ENCODE data around the gene CLDN16. TPM values are rescaled to one million over a fixed set of nuclear protein-coding genes. Genes with fewer than 3 reads are reported as not detected.

The CLDN16 gene
- total RNA-seq, 1 experiment from 2014 or later, result not detected

DNA sequence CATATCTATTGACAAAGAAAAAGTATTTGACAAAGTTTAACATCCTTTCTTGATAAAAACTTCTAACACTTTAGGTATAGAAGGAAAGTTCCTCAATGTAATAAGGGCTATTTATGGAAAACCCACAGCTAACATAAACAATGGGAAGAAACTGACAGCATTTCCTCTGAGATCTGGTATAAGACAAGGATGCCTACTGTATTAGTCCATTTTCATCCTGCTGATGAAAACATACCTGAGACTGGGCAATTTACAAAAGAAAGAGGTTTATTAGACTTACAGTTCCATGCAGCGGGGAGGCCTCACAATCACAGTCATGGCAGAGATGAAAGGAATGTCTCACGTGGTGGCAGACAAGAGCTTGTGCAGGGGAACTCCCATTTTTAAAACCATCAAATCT is 47.9 kb upstream of the CLDN16 start:
- Mint-ChIP-seq H3K9me3 (peaks cover 20% of the 10 kb centered on the region), H3K4me3 (no peak overlapping the region), H3K36me3 (peaks cover 2% of the 10 kb centered on the region; the same call in 1 of the 2 replicates), H3K27me3 (ENCODE audit: low read depth) (no peaks in the 10 kb centered on the region), H3K4me1 (no peaks in the 10 kb centered on the region), H3K27ac (no peak overlapping the region)
- no peak for TF ChIP-seq ZBTB21 (CRISPR knock-in tag; IDR thresholded peaks at IDR 0.05; ENCODE audit: borderline replicate concordance)
- TF ChIP-seq, protein P1, sequence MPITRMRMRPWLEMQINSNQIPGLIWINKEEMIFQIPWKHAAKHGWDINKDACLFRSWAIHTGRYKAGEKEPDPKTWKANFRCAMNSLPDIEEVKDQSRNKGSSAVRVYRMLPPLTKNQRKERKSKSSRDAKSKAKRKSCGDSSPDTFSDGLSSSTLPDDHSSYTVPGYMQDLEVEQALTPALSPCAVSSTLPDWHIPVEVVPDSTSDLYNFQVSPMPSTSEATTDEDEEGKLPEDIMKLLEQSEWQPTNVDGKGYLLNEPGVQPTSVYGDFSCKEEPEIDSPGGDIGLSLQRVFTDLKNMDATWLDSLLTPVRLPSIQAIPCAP (CRISPR knock-in tag; IDR thresholded peaks at IDR 0.05), result no peak
- DNase-seq (ENCODE audit: low spot score) (no peak), ATAC-seq (no peak)
- ChIA-PET POLR2A (no interaction called here), CTCF (no interaction called here)

DNA sequence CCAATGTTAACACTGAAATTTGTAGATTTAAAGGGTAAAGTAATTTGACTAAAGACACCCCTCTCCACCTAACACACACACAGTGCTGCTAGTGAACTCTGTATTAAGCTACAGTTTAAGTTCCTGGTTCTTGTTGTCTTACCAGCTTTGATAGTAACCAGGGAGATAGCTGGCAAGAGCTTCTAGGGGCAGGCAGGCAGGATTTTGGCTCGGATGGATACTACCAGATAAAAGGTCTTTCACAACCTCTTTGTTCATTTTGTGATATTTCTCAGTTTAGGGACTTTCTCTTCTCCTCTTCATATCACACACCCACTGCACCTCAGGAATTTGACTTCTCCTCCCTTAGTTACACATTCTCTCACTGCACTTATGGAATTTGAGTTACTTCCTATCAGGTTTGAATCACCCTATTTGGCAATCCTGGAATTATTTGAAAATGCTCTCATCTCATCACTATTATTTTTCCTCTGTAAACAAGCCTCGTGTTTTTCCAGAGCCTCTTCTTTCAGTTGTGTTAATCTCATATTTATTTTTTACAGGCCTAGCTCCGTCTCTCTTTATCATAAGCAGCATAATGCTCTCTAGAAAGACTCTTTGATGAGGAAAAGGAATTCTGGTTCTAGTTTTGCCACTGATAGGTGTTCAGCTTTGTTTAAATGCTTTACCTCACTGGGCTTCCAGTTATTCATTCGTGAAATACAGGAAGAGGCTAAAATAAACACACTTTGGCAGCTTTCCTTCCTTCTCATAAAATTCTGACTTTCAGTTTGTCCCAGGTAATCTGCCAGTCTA is 42.7 kb upstream of the CLDN16 start:
- peak; percentile 25; the same call in 1 of the 2 replicates for TF ChIP-seq GABPB1 (CRISPR knock-in tag; IDR thresholded peaks at IDR 0.05)
- TF ChIP-seq, protein P2, sequence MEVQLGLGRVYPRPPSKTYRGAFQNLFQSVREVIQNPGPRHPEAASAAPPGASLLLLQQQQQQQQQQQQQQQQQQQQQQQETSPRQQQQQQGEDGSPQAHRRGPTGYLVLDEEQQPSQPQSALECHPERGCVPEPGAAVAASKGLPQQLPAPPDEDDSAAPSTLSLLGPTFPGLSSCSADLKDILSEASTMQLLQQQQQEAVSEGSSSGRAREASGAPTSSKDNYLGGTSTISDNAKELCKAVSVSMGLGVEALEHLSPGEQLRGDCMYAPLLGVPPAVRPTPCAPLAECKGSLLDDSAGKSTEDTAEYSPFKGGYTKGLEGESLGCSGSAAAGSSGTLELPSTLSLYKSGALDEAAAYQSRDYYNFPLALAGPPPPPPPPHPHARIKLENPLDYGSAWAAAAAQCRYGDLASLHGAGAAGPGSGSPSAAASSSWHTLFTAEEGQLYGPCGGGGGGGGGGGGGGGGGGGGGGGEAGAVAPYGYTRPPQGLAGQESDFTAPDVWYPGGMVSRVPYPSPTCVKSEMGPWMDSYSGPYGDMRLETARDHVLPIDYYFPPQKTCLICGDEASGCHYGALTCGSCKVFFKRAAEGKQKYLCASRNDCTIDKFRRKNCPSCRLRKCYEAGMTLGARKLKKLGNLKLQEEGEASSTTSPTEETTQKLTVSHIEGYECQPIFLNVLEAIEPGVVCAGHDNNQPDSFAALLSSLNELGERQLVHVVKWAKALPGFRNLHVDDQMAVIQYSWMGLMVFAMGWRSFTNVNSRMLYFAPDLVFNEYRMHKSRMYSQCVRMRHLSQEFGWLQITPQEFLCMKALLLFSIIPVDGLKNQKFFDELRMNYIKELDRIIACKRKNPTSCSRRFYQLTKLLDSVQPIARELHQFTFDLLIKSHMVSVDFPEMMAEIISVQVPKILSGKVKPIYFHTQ (CRISPR knock-in tag; IDR thresholded peaks at IDR 0.05), result no peak
- CTCF ChIA-PET, result interaction anchor here (0.6 kb wide), 1 partner anchor 384 kb away, joined by 3 read pairs; no protein-coding TSS in a partner anchor
- POLR2A ChIA-PET, result no interaction called here
- Mint-ChIP-seq H3K4me1 (peaks cover 6% of the 10 kb centered on the region), H3K9me3 (peaks cover 24% of the 10 kb centered on the region), H3K27me3 (ENCODE audit: low read depth) (no peaks in the 10 kb centered on the region), H3K27ac (no peak overlapping the region), H3K4me3 (no peak overlapping the region), H3K36me3 (peaks cover 2% of the 10 kb centered on the region; the same call in 1 of the 2 replicates)
- DNase-seq (ENCODE audit: low spot score) (no peak), ATAC-seq (no peak)

DNA sequence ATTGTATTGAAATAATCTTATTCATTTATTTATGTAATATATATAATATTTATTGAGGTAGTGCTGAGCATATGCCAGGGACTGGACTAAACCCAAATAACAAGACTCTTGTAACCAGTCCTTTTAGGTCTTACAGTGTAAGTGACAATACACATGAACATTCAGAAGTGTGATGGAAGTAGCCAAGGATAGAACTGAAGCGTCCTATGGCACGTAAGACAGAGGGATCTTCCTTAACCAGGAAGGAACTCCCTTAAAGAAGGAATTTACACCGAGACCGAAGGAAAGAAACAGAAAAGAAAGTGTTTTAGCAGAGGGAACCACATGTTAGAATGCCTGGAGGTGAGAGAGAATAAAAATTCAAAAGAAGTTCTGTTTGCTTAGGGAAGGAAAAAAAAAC is 42.1 kb upstream of the CLDN16 start:
- no peak for ATAC-seq
- no peak overlapping the region for H3K27ac Mint-ChIP-seq
- POLR2A ChIA-PET, result no interaction called here
- TF ChIP-seq ZNF232 (CRISPR knock-in tag; IDR thresholded peaks at IDR 0.05) (no peak), ZNF396 (CRISPR knock-in tag; IDR thresholded peaks at IDR 0.05; ENCODE audit: borderline replicate concordance) (no peak), NR1H2 (CRISPR knock-in tag; IDR thresholded peaks at IDR 0.05) (no peak), OVOL2 (CRISPR knock-in tag; IDR thresholded peaks at IDR 0.05; ENCODE audit: borderline replicate concordance) (no peak), TCF7 (CRISPR knock-in tag; IDR thresholded peaks at IDR 0.05; ENCODE audit: low read depth) (no peak), ZNF416 (CRISPR knock-in tag; IDR thresholded peaks at IDR 0.05) (no peak), FOXJ3 (CRISPR knock-in tag; IDR thresholded peaks at IDR 0.05; ENCODE audit: borderline replicate concordance) (no peak), NFE2L1 (CRISPR knock-in tag; IDR thresholded peaks at IDR 0.05) (no peak), FOXK1 (CRISPR knock-in tag; IDR thresholded peaks at IDR 0.05) (no peak)
- TF ChIP-seq, protein P3, sequence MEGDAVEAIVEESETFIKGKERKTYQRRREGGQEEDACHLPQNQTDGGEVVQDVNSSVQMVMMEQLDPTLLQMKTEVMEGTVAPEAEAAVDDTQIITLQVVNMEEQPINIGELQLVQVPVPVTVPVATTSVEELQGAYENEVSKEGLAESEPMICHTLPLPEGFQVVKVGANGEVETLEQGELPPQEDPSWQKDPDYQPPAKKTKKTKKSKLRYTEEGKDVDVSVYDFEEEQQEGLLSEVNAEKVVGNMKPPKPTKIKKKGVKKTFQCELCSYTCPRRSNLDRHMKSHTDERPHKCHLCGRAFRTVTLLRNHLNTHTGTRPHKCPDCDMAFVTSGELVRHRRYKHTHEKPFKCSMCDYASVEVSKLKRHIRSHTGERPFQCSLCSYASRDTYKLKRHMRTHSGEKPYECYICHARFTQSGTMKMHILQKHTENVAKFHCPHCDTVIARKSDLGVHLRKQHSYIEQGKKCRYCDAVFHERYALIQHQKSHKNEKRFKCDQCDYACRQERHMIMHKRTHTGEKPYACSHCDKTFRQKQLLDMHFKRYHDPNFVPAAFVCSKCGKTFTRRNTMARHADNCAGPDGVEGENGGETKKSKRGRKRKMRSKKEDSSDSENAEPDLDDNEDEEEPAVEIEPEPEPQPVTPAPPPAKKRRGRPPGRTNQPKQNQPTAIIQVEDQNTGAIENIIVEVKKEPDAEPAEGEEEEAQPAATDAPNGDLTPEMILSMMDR (IDR thresholded peaks at IDR 0.05), result no peak
- TF ChIP-seq, protein P4, sequence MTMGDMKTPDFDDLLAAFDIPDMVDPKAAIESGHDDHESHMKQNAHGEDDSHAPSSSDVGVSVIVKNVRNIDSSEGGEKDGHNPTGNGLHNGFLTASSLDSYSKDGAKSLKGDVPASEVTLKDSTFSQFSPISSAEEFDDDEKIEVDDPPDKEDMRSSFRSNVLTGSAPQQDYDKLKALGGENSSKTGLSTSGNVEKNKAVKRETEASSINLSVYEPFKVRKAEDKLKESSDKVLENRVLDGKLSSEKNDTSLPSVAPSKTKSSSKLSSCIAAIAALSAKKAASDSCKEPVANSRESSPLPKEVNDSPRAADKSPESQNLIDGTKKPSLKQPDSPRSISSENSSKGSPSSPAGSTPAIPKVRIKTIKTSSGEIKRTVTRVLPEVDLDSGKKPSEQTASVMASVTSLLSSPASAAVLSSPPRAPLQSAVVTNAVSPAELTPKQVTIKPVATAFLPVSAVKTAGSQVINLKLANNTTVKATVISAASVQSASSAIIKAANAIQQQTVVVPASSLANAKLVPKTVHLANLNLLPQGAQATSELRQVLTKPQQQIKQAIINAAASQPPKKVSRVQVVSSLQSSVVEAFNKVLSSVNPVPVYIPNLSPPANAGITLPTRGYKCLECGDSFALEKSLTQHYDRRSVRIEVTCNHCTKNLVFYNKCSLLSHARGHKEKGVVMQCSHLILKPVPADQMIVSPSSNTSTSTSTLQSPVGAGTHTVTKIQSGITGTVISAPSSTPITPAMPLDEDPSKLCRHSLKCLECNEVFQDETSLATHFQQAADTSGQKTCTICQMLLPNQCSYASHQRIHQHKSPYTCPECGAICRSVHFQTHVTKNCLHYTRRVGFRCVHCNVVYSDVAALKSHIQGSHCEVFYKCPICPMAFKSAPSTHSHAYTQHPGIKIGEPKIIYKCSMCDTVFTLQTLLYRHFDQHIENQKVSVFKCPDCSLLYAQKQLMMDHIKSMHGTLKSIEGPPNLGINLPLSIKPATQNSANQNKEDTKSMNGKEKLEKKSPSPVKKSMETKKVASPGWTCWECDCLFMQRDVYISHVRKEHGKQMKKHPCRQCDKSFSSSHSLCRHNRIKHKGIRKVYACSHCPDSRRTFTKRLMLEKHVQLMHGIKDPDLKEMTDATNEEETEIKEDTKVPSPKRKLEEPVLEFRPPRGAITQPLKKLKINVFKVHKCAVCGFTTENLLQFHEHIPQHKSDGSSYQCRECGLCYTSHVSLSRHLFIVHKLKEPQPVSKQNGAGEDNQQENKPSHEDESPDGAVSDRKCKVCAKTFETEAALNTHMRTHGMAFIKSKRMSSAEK (CRISPR knock-in tag; IDR thresholded peaks at IDR 0.05; ENCODE audit: borderline replicate concordance), result no peak
- TF ChIP-seq, protein P5, sequence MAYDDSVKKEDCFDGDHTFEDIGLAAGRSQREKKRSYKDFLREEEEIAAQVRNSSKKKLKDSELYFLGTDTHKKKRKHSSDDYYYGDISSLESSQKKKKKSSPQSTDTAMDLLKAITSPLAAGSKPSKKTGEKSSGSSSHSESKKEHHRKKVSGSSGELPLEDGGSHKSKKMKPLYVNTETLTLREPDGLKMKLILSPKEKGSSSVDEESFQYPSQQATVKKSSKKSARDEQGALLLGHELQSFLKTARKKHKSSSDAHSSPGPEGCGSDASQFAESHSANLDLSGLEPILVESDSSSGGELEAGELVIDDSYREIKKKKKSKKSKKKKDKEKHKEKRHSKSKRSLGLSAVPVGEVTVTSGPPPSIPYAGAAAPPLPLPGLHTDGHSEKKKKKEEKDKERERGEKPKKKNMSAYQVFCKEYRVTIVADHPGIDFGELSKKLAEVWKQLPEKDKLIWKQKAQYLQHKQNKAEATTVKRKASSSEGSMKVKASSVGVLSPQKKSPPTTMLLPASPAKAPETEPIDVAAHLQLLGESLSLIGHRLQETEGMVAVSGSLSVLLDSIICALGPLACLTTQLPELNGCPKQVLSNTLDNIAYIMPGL (CRISPR knock-in tag; IDR thresholded peaks at IDR 0.05), result no peak

More for the DNA sequence above, 42.1 kb upstream of the CLDN16 start:
- H3K36me3 Mint-ChIP-seq, result peaks cover 2% of the 10 kb centered on the region; the same call in 1 of the 2 replicates
- CTCF ChIA-PET, result no interaction called here
- no peak for DNase-seq (ENCODE audit: low spot score)
- H3K9me3 Mint-ChIP-seq, result peaks cover 20% of the 10 kb centered on the region
- H3K27me3 Mint-ChIP-seq (ENCODE audit: low read depth), result no peaks in the 10 kb centered on the region
- H3K4me3 Mint-ChIP-seq, result no peak overlapping the region
- H3K4me1 Mint-ChIP-seq, result peaks cover 7% of the 10 kb centered on the region

Data from WTC11 (cell line).